Activated CD8-positive, alpha-beta memory T cell treated with anti-CD3 and anti-CD28 coated beads for 1 hour (primary cell): ENCODE data around the gene CFAP299.

ENCODE experiments used
- DNase-seq, 2 donors: peaks; one replicate each; pipeline ENCODE4 v3.0.0-alpha.2; 2020; ENCODE audit warnings: low read depth in 1 of 2; ENCODE audit errors: extremely low read depth in 1 of 2

CFAP299 gene

DNA sequence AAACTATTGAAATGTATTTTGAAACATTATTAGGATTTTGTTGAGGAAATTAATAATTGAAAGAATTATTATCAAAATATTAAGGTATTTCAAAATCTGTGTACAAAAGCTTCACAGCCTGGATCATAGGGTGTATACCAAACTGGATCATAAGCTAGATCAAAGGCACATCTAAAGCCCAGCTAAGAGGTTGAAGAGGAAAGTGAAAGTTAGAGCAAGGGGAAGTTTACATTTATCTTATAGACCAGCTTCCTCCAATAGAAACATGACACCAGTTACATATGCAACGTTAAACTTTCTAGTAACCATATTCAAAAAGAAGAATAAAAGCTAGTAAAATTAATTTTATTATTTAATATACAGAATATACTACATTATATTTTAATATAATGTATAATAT is 467.8 kb downstream of the CFAP299 start:
- no peak for DNase-seq

DNA sequence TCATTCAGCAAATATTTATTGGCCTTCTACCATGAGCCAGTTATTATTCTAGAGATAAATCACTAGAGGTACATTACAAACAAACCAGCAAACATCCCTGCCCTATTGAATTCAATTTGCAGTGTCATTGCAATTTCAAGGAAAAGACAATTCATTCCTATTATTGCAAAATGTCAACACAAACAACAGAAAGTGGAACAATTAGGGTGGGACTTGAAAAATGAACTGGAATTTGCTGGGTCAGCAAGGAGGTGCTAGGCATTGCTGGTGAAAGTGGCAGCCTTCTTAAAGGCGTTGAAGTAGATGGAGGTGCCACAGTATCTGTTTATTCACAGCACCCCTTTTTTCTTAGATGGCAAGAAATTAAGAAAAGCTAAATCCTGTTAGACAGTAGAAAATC is 470.9 kb downstream of the CFAP299 start:
- DNase-seq, result no peak

DNA sequence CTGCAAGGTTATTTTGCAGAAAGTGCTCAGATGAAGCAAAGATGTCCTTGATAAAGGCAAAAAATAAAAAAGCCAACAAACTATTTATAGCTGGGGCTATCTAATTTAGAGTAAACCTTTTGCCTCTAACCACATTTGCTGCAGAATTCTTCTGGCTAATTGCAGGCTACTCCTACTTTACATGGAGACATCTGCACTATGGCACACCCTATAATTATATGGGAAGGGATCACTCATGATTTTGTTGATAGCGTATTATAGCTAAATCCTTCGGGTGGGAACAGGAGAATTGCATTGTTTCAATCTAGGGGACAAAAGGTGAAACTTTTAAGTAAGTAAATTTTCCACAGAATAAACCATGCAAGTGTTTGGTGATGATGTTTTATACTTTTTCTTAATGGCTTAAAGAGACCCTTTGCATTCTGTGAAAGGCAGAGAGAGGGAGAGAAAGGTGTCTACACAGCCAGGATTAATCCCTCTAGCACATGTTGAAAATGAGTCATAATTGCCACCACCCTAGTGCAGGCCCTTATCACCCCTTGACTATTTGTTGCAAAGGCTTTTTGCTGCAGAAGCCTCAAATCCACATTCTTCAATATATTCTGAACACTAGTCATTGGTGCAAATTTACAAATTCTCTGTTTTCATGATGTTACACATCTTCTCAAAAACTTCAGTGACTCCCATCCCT is 473.7 kb downstream of the CFAP299 start:
- no peak for DNase-seq

DNA sequence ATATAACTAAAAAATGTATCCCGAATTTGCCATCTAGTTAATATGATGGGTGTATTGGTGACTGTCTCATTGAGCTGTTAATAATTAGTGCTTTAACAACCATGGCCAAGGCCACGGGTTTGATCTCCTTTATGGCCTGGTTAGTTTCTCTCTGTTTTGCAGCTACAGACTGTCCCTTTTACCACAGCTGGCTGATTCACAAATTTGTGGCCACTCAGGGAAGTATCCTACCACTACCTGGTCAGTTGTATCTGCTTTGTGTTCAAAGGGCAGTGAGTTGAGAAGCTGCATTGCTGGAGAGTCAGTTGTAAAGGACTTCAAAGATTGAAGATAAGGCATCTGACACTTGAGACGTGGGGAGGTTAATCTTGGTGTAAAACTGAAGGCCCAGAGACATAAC is 475.9 kb downstream of the CFAP299 start:
- DNase-seq, result no peak

DNA sequence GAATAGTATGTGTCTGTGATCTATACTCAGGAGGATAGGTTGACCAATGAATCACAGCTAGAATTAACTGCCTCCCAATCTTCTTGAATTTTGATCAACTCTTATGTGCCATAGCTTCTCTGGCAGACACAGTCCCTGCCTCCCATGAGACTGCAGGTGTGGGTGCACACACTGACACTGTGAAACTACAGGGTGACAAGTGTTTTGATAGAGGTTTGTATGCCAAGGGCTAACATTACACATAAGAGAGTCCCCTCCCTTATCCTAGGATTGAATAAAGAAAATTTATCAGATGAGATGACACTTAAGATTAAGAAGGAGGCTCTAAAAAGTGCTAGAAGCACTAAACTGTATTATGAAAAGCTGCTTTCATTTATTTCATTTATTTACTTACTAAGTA is 476.6 kb downstream of the CFAP299 start:
- DNase-seq, result no peak

DNA sequence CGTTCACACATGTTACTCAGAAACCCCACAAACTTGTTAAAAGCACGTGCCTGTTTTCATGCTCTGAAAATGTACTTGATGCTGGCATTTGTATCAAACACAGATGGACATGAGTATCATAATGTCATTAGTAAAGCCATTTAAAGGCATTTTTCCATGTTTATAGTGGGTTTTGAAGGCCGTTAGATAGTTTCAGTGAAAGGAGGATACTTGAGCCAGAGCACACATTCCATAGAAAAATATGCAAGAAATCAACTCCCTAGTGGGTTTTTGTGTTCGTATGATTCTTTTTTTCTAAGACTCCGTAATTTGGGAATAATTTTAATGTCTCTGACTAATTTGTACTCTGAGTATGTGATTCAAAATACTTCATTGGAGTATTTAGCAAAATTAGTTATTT is 478.7 kb downstream of the CFAP299 start:
- no peak for DNase-seq

DNA sequence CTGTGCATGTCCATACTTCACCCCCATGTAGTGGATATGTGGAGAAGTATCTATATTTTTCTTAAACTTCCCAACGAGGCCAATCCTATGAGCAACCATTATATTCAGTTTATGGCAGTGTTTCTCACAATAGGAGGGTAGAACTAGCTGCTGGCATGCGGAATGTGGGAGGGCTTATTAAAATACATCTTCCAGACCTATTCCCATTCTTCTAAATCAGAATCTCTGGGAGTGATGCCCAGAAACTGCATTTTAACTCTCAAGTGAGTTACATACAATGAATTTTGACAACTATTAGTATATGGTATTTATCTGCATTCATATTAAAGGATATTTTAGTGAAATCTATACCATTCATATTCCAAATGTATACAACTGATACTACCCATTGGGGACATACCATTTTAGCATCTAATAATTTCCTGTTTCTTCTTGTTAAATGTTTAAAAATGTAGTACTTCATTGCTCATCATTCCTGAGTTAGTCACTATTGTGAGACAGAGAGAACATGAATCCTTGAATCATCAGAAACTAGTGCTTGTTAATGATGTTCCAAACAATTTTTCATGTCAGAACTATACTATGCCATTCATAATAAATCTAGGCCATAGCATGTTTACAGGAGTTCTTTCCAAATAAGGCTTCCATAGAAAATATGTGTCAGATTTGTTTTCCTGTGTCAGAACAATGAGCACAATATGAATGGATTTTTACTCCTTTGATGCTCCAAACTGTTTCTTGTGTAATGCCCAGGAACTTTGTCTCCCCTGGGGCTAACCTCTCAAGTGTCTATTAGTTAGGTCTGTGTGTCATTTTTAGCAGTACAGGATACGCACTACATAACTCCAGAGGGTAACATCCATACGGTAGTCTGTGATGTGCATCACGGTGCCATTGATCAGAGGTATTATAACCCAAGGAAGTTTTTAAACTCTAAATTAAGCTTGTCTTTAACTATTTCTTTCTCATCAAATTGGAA is 496.1 kb downstream of the CFAP299 start:
- no peak for DNase-seq

DNA sequence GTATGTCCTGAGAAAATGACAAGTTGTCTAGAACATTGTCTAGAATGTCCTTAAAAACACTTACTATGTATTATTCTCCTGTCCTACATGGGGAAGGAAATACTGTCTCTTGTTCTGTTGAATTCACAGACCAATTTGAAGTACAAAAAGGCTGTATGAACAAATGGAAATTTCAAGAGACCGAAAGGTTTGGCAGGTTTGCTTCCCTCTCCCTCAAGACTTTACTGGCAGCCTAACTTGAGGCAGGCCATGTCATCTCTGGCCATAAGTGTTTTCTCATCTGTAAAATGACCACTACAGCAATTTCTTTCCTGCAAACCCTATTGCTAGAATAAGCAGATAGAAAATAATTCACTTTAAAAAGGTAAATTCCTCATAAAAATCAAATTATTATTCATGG is 503.8 kb downstream of the CFAP299 start:
- DNase-seq, result no peak

DNA sequence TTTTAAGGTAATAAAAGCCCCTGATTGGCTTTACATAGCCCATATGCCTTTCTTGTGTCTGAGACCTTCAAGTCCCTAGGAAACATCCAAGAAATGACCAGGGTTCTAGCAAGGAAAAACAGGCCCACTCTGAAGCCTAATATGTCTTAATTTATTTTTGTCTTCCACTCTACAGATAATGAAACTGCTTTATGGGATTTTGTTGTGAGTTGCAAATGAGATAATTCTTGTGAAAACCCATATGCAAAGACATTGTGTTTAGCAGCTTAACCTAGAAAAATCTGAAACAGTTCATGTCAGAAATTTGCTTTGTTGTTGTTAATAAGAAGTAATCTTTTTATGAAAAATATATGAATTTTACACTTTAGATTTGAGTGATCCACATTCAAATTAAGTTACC is 504.3 kb downstream of the CFAP299 start:
- DNase-seq, result no peak

DNA sequence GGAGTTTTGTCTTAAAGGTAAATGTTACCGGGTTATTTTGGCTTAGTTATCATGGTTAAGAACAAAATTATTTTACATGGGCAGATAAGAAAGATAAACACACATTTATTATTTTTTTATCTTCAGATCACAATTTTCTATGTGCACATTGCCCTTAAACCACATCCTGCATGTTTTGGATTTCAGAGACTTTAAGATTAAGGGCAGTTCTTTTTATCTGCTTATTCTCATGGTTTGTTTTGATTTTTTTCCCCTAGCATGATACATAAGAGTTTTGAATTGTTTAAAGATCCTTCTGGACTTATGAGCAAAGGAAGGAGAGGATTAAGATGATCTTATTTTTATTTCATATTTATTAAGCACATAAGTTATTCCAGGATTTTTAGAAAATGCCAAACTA is 504.9 kb downstream of the CFAP299 start:
- no peak for DNase-seq

DNA sequence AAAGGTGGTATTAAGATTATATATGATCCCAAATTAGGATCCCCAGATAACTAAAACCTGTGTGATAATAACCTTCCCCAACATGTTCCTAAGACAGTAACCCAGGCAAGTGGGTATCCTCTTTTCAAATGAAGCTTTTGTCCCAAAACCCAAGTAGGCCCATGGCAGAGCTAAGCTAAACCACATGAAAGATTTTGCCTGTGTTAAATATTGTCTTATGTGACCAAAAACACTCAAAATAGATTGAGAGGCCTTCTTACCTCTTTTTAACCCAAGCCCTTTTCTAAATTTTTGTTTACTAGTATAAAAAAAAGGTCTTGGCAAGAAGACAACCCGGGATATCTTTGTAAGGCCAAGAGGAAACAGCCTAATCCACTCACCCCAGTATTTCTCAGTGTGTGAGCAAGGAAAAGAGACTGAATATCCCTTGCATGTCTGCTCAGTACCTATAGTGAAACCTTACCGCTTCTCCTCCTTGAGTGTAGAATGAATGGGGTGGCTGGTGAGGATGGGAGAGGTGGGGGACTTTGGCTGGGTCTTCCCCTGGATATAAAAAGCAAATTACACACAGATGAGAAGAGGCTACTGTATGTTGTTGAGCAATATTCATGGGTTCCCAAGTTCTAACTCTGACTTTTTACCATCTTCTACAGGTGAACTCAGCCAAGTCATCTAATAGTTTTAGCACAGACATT is 506.2 kb downstream of the CFAP299 start:
- no peak for DNase-seq

DNA sequence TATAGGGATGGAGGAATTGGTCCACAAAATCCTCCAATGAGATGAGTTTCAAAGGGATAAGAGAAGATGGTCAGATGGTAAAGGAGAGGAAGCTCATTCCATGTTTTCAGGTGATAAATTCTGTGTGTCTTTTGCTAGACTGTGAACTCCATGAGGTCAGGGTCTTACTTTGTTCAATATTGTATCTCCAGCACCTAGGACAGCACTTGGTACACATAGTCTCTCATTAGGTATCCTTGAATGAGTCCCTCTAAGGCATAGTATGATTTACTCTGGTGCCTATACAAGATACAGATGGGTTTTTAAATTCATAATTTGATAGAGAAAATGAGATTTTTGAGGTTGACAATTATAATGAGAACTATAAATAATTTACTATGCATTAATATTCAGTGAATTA is 510.7 kb downstream of the CFAP299 start:
- no peak for DNase-seq

DNA sequence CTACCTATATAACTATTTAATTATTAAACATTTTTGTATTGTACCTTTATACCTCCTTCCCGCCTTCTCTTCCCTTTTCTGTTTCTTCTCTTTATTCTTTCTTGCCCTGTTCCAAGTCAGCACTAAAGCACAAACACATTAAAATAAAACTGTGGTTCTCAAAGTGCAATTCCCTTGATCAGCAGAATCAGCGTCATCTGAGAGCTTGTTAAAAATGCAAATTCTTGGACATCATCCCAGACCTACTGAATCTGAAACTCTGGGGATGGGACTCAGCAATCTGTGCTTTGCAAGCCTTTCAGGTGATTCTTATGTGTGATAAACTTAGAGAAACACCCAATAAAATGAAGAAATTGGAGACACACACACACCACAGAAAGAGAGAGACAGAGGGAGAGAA is 516.5 kb downstream of the CFAP299 start:
- DNase-seq, result no peak

DNA sequence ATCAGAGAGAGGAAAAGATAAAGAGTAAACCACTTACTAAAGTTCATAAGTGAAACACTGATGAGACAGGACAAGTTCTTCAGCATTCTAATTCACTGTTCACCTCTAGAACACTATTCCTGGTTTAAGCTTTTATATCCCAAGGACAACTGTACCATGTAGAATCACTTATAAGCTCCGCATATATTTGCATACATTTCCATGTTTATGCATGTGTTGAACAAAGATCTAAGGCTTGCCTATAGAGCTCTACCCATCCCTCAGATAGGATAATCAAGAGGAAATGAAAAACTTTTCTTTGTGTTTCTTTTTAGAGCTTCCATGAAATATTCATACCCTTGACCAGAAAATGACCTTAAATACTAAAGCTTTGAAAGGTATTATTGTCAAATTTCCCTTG is 538.0 kb downstream of the CFAP299 start:
- DNase-seq, result no peak

DNA sequence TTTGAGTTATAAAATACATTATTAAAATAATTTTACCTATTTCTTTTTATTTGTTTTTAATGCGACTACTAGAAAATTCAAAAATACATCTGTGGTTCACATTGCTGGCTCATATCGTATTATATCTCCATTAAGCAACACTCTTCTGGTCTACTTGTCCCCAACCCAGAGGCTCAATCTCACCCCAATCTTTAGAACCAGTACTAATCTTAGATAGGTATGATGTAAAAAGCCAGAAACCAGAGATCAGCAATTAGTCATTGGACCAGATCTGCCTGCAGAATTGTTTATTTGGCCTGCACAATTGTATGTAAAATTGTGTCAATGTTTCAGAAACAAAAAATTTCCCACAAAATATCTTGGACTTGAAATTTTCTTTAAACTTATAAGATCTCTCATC is 539.4 kb downstream of the CFAP299 start:
- no peak for DNase-seq

DNA sequence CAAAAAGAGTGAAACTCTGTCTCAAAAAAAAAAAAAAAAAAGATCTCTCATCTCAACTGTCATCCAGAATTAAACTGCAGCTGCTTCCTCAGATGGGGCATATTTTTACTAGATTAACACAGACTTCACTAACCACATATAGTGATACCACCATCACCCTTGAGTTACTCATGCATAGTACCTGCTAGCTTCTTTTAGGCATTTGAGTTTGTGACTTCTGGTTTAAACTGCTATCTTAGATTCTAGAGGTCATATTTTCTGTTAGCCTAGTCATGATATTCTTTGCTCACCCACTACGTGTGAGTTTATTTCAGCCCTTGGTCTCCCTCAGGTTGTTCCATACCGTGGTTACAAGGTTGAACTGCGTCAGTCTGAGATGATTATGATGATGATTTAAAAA is 540.1 kb downstream of the CFAP299 start:
- no peak for DNase-seq

DNA sequence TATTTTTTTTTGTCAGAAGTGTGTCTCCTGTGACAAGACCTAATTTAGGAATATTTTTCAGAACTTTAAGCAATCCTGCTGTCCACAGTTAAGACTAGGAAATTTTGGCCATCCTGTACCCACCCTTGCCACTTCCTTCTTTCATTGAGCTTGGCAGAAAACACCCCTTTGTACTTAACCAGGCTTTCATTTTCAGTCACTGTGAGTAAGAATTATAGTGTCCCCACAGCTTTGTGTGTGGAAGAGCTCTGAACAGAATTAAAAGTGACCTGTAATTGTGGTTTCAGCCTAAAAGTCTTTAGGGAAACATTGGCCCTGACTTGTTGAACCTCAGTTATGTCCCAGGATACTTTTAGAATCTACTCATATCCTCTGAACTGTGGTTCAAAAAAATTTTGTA is 541.3 kb downstream of the CFAP299 start:
- no peak for DNase-seq

DNA sequence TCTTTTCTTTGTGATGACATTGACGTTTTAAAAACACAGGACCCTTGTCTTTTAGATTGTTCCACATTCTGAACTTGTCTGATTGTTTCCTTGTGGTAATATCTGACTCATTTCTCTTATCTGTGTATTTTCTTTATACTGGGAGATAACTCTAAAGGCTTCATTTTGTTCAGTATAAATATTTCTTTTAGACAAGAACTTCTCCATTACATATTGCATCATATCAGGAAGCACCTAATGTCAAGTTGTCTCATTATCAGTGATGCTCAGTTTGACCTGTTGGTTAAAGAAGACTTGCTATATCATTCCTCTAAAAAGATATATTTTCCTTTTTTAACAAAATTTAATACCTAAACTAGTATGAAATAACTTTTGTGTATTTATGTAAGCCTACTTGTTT is 542.7 kb downstream of the CFAP299 start:
- DNase-seq, result no peak

DNA sequence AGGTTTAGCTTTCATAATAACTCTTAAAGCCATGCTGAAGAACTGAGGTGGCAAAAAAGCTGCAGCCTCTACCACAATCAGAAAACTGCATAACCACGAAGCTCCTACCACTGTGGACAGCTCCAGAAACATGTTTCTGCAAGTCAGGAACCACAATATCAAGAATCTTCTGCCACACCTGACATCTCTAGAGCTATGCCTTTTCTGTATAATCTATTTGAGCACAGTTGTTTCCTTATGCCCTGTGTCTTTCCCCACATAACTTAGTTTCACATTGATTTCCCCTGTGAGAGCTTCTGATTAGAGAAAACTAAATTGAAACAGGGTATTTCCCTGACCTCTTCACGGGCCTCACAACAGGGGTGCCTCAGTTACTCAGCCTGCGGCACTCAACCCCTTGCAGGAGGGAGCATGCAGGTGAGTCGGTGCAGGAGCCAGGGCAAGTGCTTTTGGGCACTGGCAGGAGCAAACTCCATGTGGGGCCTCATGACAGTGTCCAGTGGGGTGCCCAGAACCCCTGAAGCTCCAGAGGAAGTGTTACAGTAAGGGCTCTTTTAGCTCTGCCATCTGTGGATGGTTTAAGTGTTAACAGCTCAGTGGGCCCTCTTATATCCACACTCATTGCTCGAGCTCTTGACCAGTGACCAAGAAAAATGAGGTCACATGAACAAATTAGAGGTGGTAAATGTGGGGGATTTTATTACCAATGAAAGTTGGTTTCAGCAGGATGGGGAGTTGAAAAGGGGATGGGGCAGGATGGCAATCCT is 562.2 kb downstream of the CFAP299 start:
- no peak for DNase-seq

DNA sequence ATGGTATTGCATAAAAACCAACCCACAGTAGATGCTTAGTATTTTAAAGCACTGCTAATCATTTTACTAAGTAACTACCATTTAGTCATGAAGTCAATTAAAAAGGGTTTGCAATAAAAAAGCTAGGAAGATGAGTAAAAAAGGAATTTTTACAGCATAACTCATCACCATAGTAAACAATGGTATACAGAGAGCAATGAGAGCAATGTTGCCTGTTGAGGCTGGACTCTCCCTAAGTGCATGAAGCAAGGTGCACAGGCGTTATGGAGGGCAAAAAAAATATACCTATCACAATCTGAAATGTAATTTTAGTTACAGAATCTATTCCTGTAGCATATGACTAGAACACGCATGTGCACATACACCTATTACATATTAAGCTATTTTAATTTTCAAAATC is 565.4 kb downstream of the CFAP299 start:
- DNase-seq, result no peak

DNA sequence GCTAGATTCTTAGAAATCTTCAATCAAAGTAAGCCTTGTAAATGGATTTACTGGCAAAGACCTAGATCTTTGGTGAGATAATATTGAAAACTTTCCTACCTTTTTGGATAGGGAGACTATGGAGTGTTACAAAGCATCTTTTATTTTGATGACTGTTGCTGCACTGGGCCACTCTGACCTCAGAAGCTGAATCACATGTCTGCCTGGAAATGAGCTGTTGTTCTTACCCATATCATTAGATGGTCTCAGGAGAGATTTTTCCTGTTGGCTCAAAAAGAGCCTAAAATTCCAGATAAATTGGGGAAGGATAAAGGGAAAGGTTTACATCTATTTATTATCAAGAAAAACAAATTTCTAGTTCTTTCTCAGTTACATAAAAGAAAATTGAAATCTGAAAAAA is 567.5 kb downstream of the CFAP299 start:
- DNase-seq, result no peak
